Right lobe of liver (tissue), 6 donors: ENCODE measurements around the gene LINC00237. TPM values are rescaled to one million over a fixed set of nuclear protein-coding genes. Genes with fewer than 3 reads are reported as not detected.

Experiments
- ATAC-seq, 4 donors: fragments of 200-7000 bp; cut with Tn5 transposase; one replicate each; pipeline ENCODE4 v1.9.1; 2020; ENCODE audit warnings: mild to moderate bottlenecking in 4 of 4, moderate library complexity in 4 of 4
- DNase-seq, 3 donors: peaks; one replicate each; pipeline ENCODE4 v3.0.0-alpha.2; 2020
- H3K27ac ChIP-seq, 3 donors: fragments of 200-600 bp; one replicate each; pipeline ENCODE4 v1.8.0; 2022
- H3K27me3 ChIP-seq, 2 donors: fragments of 200-600 bp; one replicate each; pipeline ENCODE4 v1.8.0; 2022
- H3K36me3 ChIP-seq, 4 donors: fragments of 200-600 bp; sonication (generic) in 1 of 4; one replicate each; pipeline versions ENCODE4 v1.5.1 to v1.8.0; 2017 to 2022; ENCODE audit warnings: control low read depth in 1 of 4
- H3K4me1 ChIP-seq, 4 donors: fragments of 200-600 bp; sonication (generic) in 1 of 4; one replicate each; pipeline versions ENCODE4 v1.5.1 to v1.8.0; 2017 to 2022; ENCODE audit warnings: control low read depth in 1 of 4
- H3K4me3 ChIP-seq, 3 donors: fragments of 200-600 bp; one replicate each; pipeline ENCODE4 v1.8.0; 2022
- H3K9me3 ChIP-seq, 4 donors: fragments of 200-600 bp; sonication (generic) in 1 of 4; one replicate each; pipeline versions ENCODE4 v1.5.1 to v1.8.0; 2017 to 2022; ENCODE audit warnings: control low read depth in 1 of 4
- POLR2A ChIP-seq: fragments of 450-650 bp; IDR thresholded peaks from one replicate; pipeline ENCODE4 v1.6.1; 2017; ENCODE audit warnings: antibody characterized with exemption, mild to moderate bottlenecking
- WGBS: methylation state at CpG from one replicate; pipeline ENCODE4 v1.1.6; 2018; ENCODE audit warnings: low coverage, low lambda C conversion rate; ENCODE audit not compliant: insufficient coverage; ENCODE audit errors: missing lambda C conversion rate; 5-methylcytosine and 5-hydroxymethylcytosine counted together
- intact Hi-C, 2 donors: fragments of 100-400 bp; cut with DNase I; formaldehyde crosslinking; loops; one replicate each; pipeline versions ENCODE4 v1.11.2 to v1.14.1; 2022
- total RNA-seq, 6 experiments: library from RNA; depleted of rRNA in 2 of 6; stranded (reverse); fragments of >200 nt in 2 of 6; fragmentation: NEBNext Ultra II Directional in 3 of 6; extraction: Animal tissue kit (Norgen Biotek cat#: 25700) in 3 of 6; gene quantifications; one replicate each; pipeline versions ENCODE4 v1.1.0 to v1.2.4, GENCODE V29; 2016 to 2023
- TF ChIP-seq, protein P1 (sequence below), 4 donors: fragments of 200-600 bp in 3 of 4; fragments of 450-650 bp in 1 of 4; IDR thresholded peaks; one replicate each; pipeline versions ENCODE4 v1.5.1 to v1.8.0; 2016 to 2022; ENCODE audit warnings: antibody characterized with exemption in 4 of 4, mild to moderate bottlenecking in 2 of 4
- donor health status: DM: no; HTN: yes; CAD: no.
- donor health status: DM: no; HTN: no; CAD: no.
- donor health status: DM: no; HTN: no; CAD: no.
- donor health status: DM: no; HTN: yes; CAD: no.
- donor health status: DM: no; HTN: yes; CAD: no.

Gene LINC00237
- total RNA-seq, 6 experiments from 2014 or later, result not detected

DNA sequence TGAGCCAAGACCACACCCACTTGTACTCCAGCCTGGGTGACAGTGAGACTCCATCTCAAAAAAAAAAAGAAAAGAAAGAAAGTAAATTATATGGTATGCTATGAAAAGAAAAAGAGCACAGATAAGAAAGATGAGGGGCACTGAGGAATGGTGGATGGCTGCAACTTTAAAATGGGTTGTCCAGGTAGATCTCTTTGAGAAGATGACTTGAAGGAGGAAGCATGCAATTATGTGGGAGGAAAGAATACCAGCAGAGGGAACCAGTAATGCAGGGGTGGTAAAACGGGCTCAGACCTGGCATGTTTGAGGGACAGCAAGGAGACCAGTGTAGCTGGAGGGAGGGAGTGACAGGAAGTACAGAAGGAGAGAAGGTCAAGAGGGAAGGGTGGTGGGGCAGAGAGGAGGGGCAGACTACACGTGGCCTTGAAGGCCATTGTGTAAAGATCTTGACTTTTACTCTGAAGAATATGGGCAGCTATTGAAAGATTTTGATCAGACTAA lies 22.3 kb downstream of the LINC00237 start:
- ATAC-seq (no peak), DNase-seq (no peak)
- H3K36me3 ChIP-seq, result no peaks in the 10 kb centered on the region
- no peaks in the 10 kb centered on the region for H3K27me3 ChIP-seq
- no peak for TF ChIP-seq POLR2A
- WGBS, result 15% methylated on average over 2 of the region's 2 CpGs
- H3K27ac ChIP-seq, result no peak overlapping the region
- H3K4me1 ChIP-seq, result no peaks in the 10 kb centered on the region
- H3K4me3 ChIP-seq, result no peak overlapping the region
- H3K9me3 ChIP-seq, result no peaks in the 10 kb centered on the region
- intact Hi-C loops, result no loop called here

DNA sequence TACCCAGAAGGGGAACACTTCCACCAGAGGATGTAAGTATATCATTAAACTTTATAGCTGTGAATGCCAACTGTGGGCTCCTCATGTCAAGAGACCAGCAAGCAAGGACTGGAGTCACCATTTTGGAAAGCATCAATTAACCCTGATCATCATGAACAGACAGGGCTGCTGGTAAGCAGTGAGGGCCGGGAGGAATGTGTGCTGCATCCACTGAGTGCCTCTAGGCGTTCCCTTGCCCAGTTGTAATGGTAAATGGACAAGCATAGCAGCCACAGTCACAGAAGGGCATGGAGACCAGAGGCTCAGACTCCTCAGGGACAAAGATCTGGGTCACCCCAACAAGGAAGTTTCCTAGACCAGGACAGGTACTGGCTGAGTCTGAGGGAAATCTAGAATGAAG lies 23.6 kb downstream of the LINC00237 start:
- H3K9me3 ChIP-seq, result no peaks in the 10 kb centered on the region
- DNase-seq, result no peak
- H3K27ac ChIP-seq, result no peak overlapping the region
- intact Hi-C loops, result no loop called here
- 17% methylated on average over 1 of the region's 2 CpGs for WGBS
- H3K27me3 ChIP-seq, result no peaks in the 10 kb centered on the region
- H3K36me3 ChIP-seq, result no peaks in the 10 kb centered on the region
- no peak for ATAC-seq
- TF ChIP-seq POLR2A, result no peak
- no peaks in the 10 kb centered on the region for H3K4me1 ChIP-seq
- no peak overlapping the region for H3K4me3 ChIP-seq

- intact Hi-C loops, result no loop called here
- Histone ChIP-seq H3K36me3 (no peaks in the 10 kb centered on the region), H3K4me1 (no peaks in the 10 kb centered on the region), H3K9me3 (no peaks in the 10 kb centered on the region), H3K4me3 (no peak overlapping the region), H3K27me3 (no peaks in the 10 kb centered on the region), H3K27ac (no peak overlapping the region)
- ATAC-seq (no peak), DNase-seq (no peak)
- TF ChIP-seq, protein P1, sequence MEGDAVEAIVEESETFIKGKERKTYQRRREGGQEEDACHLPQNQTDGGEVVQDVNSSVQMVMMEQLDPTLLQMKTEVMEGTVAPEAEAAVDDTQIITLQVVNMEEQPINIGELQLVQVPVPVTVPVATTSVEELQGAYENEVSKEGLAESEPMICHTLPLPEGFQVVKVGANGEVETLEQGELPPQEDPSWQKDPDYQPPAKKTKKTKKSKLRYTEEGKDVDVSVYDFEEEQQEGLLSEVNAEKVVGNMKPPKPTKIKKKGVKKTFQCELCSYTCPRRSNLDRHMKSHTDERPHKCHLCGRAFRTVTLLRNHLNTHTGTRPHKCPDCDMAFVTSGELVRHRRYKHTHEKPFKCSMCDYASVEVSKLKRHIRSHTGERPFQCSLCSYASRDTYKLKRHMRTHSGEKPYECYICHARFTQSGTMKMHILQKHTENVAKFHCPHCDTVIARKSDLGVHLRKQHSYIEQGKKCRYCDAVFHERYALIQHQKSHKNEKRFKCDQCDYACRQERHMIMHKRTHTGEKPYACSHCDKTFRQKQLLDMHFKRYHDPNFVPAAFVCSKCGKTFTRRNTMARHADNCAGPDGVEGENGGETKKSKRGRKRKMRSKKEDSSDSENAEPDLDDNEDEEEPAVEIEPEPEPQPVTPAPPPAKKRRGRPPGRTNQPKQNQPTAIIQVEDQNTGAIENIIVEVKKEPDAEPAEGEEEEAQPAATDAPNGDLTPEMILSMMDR (IDR thresholded peaks at IDR 0.05), result no peak
- no peak for TF ChIP-seq POLR2A
- WGBS, result 32% methylated on average over 4 of the region's 4 CpGs
Measured at GRCh38 chr20:21077809-21078345, 28.3 kb downstream of the LINC00237 start.

- no peak for ATAC-seq
- no peaks in the 10 kb centered on the region for H3K4me1 ChIP-seq
- H3K4me3 ChIP-seq, result no peak overlapping the region
- no peak overlapping the region for H3K27ac ChIP-seq
- H3K36me3 ChIP-seq, result no peaks in the 10 kb centered on the region
- WGBS, result 15% methylated on average over 2 of the region's 3 CpGs
- H3K27me3 ChIP-seq, result no peaks in the 10 kb centered on the region
- TF ChIP-seq, protein P1 (IDR thresholded peaks at IDR 0.05), result no peak
- no peak for TF ChIP-seq POLR2A
- intact Hi-C loops, result no loop called here
- H3K9me3 ChIP-seq, result no peaks in the 10 kb centered on the region
- DNase-seq, result no peak
Measured at GRCh38 chr20:21076073-21076472, 30.1 kb downstream of the LINC00237 start.

- no peaks in the 10 kb centered on the region for H3K9me3 ChIP-seq
- intact Hi-C loops, result no loop called here
- H3K27me3 ChIP-seq, result no peaks in the 10 kb centered on the region
- no peak for ATAC-seq
- no peaks in the 10 kb centered on the region for H3K36me3 ChIP-seq
- TF ChIP-seq, protein P1 (IDR thresholded peaks at IDR 0.05), result no peak
- no peak for TF ChIP-seq POLR2A
- H3K4me1 ChIP-seq, result no peaks in the 10 kb centered on the region
- no peak overlapping the region for H3K27ac ChIP-seq
- 79% methylated on average over 6 of the region's 6 CpGs for WGBS
- no peak for DNase-seq
- H3K4me3 ChIP-seq, result no peak overlapping the region
Measured at GRCh38 chr20:21075471-21075870, 30.7 kb downstream of the LINC00237 start.
